ENCODE results near the gene TMCC2.

TMCC2 gene

DNA sequence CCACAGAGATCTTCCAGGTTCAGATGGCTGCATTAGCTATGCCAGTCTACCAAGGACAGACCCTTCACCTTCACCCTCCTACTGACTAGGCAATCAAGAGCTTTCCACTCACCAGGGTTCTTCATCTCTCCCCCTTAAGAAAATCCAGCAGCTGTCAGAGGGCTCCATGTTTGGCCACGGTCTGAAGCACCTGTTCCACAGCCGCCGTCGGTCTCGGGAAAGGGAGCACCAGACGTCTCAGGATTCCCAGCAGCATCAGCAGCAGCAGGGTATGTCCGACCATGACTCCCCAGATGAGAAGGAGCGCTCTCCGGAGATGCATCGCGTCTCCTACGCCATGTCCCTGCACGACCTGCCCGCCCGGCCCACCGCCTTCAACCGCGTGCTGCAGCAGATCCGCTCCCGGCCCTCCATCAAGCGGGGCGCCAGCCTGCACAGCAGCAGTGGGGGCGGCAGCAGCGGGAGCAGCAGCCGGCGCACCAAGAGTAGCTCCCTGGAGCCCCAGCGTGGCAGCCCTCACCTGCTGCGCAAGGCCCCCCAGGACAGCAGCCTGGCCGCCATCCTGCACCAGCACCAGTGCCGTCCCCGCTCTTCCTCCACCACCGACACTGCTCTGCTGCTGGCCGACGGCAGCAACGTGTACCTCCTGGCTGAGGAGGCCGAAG, 13.8 kb downstream of the TMCC2 start:
- DNase-seq: no peak

DNA sequence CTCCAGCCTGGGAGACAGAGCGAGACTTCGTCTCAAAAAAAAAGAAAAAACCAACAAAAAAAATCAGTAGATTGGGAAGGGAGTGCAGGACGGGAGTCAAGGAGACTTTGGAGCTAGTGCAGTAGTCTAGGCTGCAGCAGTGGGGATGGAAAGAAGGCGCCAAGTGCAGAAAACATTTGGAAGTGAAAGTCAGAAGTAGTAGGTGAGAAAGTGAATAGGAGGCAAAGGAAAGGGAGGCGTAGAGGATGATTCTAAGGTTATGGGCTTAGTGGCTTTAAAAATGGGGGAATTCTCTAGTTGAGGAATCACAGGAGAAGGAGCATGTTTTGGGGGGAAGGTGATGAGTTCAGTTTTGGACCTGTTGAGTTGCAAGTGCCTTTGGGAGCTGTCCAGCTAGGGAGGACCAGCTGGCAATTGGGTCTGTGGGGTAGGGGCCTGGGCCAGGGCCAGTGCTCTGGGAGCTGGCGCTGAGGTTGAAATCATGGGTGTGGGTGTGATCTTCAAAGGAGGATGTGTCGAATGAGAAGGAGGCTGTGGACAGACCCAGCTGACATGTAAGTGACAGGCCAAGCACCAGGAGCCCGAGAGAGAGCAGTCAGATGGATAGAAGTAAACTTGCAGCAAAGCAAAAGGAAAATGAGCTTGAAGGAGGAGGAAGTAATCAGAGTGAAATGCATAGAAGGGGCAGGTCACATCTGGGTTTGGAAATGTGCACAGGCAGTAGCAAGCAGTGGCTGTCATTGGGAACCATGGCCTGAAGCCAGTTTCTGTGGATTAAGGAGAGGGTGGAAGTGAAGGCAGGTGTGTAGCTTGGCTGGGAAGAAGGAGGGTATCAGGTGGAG, 15.8 kb downstream of the TMCC2 start:
- no peak for DNase-seq

DNA sequence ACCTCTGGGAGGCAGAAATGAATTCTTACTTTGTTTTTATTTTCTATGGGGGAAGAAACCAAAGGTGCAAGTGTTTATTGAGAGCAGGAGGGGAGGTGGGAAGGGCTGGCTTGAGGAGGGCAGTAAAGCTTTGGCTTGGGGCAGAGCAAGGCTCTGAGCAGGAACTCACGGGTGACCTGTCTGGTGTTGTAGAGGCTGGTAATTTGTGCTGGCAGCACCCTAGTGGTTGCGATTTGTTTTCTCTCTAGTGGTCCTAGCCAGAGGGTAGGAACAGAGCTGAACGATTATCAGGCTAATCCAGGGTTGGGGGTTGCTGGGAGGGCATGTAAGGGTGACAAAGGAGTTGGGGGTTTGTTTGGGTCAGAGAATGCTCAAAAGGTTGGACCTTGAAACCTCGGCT, 16.6 kb downstream of the TMCC2 start:
- DNase-seq: no peak

DNA sequence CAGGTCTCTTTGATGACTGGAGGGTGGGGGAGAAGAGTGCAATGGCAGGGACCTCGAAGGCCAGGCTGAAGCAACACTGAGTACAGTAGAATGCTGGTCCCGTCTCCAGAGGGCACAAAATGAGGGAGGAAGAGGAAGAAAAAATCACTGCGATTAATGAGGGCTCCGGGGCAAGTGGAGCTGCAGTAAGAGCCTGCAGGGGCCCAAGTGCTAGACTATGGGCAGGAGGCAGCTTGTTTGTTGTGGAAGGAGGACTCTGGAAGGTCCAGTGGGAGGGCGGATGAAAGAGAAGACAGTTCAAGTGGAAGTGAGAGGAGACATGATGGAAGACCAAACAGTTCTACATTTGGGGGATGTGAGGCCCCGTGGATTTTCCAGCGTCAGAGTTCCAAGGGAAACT, 17.4 kb downstream of the TMCC2 start:
- no peak for DNase-seq

GRCh38 chr1:205246351-205247119, 18.8 kb downstream of the TMCC2 start:
- no peak for DNase-seq

DNA sequence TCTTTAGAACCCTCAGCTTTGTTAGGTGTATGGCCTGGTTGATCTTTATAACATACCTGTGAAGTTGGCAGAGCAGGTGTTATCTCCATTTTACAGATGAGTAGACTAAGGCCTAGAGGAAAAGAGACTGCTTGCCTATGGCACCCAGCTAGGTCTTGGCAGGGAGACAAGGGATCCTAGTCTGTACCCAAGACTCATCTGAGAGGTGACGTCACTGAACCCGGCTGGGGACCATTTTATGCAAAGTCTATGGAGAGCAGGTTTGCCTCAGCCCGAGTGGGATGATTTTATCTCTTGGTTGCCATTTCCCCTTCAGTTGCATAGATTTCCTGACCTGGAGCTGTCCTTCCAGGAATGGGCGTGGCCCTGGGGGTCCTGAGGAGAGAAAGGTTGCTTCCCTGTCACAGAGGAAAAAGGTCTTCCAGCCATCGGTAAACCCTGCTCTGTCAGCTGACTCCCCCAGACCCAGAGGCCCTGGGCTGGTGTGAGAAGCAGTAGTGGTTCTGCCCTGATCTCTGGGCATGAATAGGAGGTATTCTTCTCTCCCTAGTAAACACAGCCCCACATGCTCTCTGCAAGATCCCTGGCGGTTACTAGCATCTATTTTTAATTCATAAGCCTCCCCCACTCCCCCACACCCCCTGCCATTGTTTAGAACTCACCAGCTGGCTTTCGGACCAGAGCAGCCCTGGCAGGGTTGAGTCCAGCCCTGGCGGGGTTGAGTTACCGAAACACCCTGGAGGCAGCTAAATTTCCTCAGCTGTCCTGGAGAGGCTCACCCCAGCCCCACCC, 19.6 kb downstream of the TMCC2 start:
- no peak for DNase-seq

DNA sequence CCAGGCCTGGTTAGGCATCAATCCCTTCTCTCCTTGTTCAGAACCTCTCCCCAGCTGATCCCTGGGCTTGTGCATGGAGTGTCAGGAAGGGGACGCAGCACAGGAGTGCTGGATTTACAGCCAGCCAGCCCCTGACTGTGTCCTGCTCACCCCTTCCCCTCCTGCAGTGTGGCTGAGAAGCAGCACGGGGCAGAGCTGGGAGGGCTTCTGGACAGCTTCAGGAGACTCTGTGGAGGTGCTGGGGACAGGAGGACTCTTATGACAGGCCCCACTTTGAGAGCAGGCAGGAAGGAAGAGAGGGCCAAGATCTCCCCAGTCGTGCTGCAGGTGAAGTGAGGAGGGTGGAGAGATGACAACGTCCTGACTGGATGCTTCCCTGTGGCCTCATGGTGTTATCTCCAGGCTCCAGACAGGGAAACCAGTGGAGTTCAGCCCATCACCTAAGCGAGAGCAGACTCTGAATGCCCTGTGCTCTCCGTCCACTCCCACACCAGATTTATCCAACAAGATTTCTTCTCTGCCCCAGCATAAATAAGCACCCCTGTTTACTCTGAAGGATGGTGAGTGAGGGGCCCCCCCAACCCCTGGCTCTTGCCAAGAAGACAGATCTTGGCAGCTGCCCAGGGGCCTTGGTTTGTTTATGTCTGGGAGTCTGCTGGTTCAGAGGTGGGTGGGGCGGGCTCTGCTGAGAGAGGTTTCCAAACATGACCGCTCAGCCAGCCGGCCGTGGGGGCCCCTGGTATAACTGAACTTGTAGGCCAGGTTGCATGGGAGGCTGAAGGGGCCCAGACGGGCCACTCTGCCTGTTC, 21.3 kb downstream of the TMCC2 start:
- no peak for DNase-seq

GRCh38 chr1:205249651-205250050, 21.9 kb downstream of the TMCC2 start:
- no peak for DNase-seq

- no peak for DNase-seq
These were observed 23.0 kb downstream of the TMCC2 start for GRCh38 chr1:205250699-205251098.

GRCh38 chr1:205251576-205251975, 23.8 kb downstream of the TMCC2 start:
- DNase-seq: no peak

GRCh38 chr1:205255941-205256780, 28.4 kb downstream of the TMCC2 start:
- DNase-seq: peak; percentile 53 to 80 (median 76)

- no peak for DNase-seq
These were observed 29.3 kb downstream of the TMCC2 start for GRCh38 chr1:205256951-205257625.

- DNase-seq: no peak
These were observed 30.0 kb downstream of the TMCC2 start for GRCh38 chr1:205257735-205258134.

DNA sequence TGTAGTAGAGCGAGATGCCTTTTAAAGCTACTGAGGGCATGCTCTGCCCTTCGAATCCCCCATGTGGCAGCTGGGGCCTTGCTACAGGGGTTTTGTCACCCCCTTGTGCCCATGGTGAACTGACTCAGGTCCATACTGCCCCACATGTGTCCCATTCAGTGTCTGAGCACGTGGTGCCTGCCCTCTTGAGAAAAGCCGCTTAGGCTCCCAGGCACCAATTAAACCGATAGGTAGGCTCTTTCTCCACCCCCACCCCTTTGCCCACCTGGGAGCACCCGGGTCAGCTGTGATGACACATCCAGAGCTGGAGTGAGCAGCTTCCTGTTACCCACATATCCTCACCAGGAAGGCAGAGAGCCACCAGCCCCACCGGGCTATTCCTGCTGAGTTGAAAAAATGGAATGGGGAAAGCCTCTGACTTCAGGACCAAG, 30.5 kb downstream of the TMCC2 start:
- no peak for DNase-seq

- no peak for DNase-seq
These were observed 31.0 kb downstream of the TMCC2 start for GRCh38 chr1:205258719-205259118.

GRCh38 chr1:205259324-205259832, 31.6 kb downstream of the TMCC2 start:
- no peak for DNase-seq

- DNase-seq: no peak
These were observed 32.3 kb downstream of the TMCC2 start for GRCh38 chr1:205259998-205260397.

DNA sequence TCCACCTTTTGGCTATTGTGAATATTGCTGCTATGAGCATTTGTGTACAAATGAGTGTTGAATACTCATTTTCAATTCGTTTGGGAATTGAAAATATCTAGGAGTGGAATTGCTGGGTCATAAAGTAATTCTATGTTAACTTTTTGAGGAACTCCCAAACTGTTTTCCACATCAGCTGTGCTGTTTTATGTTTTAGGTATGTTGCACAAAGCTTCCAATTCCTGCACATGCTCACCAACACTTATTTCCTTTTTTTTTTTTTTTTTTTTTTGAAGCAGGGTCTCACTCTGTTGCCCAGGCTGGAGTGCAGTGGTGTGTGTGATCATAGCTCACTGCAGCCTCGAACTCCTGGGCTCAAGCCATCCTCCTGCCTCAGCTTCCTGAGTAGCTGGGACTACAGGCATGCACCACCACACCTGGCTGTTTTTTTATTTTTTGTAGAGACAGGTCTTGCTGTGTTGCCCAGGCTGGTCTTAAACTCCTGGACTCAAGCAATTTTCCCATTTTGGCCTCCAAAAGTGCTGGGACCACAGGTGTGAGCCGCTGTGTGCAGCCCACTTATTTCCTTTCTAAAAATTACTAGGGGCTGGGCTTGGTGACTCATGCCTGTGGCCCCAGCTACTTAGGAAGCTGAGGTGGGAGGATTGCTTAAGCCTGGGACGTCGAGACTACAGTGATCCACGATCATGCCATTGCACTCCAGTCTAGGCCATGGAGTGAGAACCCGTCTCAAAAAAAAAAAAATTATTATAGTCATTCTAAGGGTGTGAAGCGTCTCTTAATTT, 33.4 kb downstream of the TMCC2 start:
- DNase-seq: no peak
